HepG2 (cell line): ENCODE data around the gene VAMP5. TPM values are rescaled to one million over a fixed set of nuclear protein-coding genes. Genes with fewer than 3 reads are reported as not detected.

ENCODE experiments used
- ARNTL ChIP-seq: sonication (generic); formaldehyde crosslinking; IDR thresholded peaks from 2 replicates; pipeline ENCODE4 v1.4.0; 2020; ENCODE audit warnings: mild to moderate bottlenecking, missing genetic modification reagents
- HNF4G ChIP-seq, 2 experiments: sonication (generic) in 1 of 2; formaldehyde crosslinking in 1 of 2; IDR thresholded peaks; 2 replicates each; pipeline versions ENCODE4 v1.4.0 to v1.6.1; 2011 to 2020; ENCODE audit warnings: borderline replicate concordance in 2 of 2, low read depth in 2 of 2, mild to moderate bottlenecking in 2 of 2, low read length in 1 of 2, missing genetic modification reagents in 1 of 2, moderate library complexity in 1 of 2
- HNRNPUL1 ChIP-seq: fragments of 200-400 bp; formaldehyde crosslinking; IDR thresholded peaks from 2 replicates; pipeline ENCODE4 v1.6.1; 2017; ENCODE audit warnings: low read depth, mild to moderate bottlenecking, low read length, moderate library complexity
- IRX3 ChIP-seq: sonication (generic); formaldehyde crosslinking; IDR thresholded peaks from 2 replicates; pipeline ENCODE4 v1.8.1; 2023; ENCODE audit warnings: mild to moderate bottlenecking, low read depth, missing genetic modification reagents, borderline replicate concordance
- KDM2A ChIP-seq: sonication (generic); formaldehyde crosslinking; IDR thresholded peaks from 2 replicates; pipeline ENCODE4 v1.4.0; 2020; ENCODE audit warnings: low read depth, missing genetic modification reagents, borderline replicate concordance
- KMT2A ChIP-seq: sonication (generic); formaldehyde crosslinking; IDR thresholded peaks from 2 replicates; pipeline ENCODE4 v1.4.0; 2020; ENCODE audit warnings: missing genetic modification reagents
- NCOA5 ChIP-seq: sonication (generic); formaldehyde crosslinking; IDR thresholded peaks from 2 replicates; pipeline ENCODE4 v1.4.0; 2020; ENCODE audit warnings: missing genetic modification reagents
- NFIC ChIP-seq: IDR thresholded peaks from 2 replicates; pipeline ENCODE4 v1.6.1; 2012; ENCODE audit warnings: mild to moderate bottlenecking, low read length, inconsistent platforms
- PPARG ChIP-seq: conservative IDR thresholded peaks from 2 replicates; pipeline ENCODE4 v1.6.1; 2016; ENCODE audit warnings: missing biosample characterization, missing genetic modification reagents
- SIX1 ChIP-seq: sonication (generic); formaldehyde crosslinking; IDR thresholded peaks from 2 replicates; pipeline ENCODE4 v1.4.0; 2020; ENCODE audit warnings: missing genetic modification reagents, borderline replicate concordance
- SMC3 ChIP-seq: IDR thresholded peaks from 2 replicates; pipeline ENCODE4 v1.6.1; 2011; ENCODE audit warnings: low read length, improper control_type of control experiment
- YEATS4 ChIP-seq: sonication (generic); formaldehyde crosslinking; IDR thresholded peaks from 2 replicates; pipeline ENCODE4 v1.4.0; 2020; ENCODE audit warnings: missing genetic modification reagents, borderline replicate concordance
- ZBTB38 ChIP-seq: sonication (generic); formaldehyde crosslinking; IDR thresholded peaks from 2 replicates; pipeline ENCODE4 v1.5.1; 2020; ENCODE audit warnings: mild to moderate bottlenecking, missing genetic modification reagents
- ZNF124 ChIP-seq: sonication (generic); formaldehyde crosslinking; IDR thresholded peaks from 2 replicates; pipeline ENCODE4 v1.4.0; 2020; ENCODE audit warnings: missing genetic modification reagents
- ZNF570 ChIP-seq: sonication (generic); formaldehyde crosslinking; IDR thresholded peaks from 2 replicates; pipeline ENCODE4 v1.4.0; 2020; ENCODE audit warnings: mild to moderate bottlenecking, missing genetic modification reagents, borderline replicate concordance
- ZNF724P ChIP-seq: sonication (generic); formaldehyde crosslinking; IDR thresholded peaks from 2 replicates; pipeline ENCODE4 v1.8.0; 2022; ENCODE audit warnings: missing genetic modification reagents, borderline replicate concordance
- ZNF790 ChIP-seq: sonication (generic); formaldehyde crosslinking; IDR thresholded peaks from 2 replicates; pipeline ENCODE4 v1.8.0; 2022; ENCODE audit warnings: missing genetic modification reagents, mild to moderate bottlenecking, borderline replicate concordance
- polyA plus RNA-seq, 8 experiments: library from polyadenylated mRNA; depleted of rRNA in 3 of 8; stranded (reverse) in 7 of 8; unstranded in 1 of 8; fragments of >200 nt; fragmentation: Illumina TruSeq in 4 of 8; extraction: Trizol in 4 of 8; gene quantifications; 2 replicates each; pipeline versions ENCODE4 v1.2.1 to v1.2.3, GENCODE V29; 2011 to 2016; ENCODE audit warnings: low read depth in 4 of 8, missing spikeins in 1 of 8, mixed read lengths in 1 of 8; ENCODE audit not compliant: insufficient read depth in 1 of 8
- total RNA-seq, 5 experiments: library from RNA; depleted of rRNA; stranded (reverse); fragments of >200 nt; fragmentation: Illumina TruSeq; extraction: Trizol; gene quantifications; 2 replicates each; pipeline ENCODE4 v1.2.3, GENCODE V29; 2016; ENCODE audit warnings: low read depth in 1 of 5
- TF ChIP-seq, protein P1 (sequence below): sonication (generic); formaldehyde crosslinking; IDR thresholded peaks from 2 replicates; pipeline ENCODE4 v1.4.0; 2020; ENCODE audit warnings: missing genetic modification reagents, low read depth, mild to moderate bottlenecking, borderline replicate concordance
- TF ChIP-seq, protein P2 (sequence below): sonication (generic); formaldehyde crosslinking; IDR thresholded peaks from 2 replicates; pipeline ENCODE4 v1.5.1; 2020; ENCODE audit warnings: missing genetic modification reagents, mild to moderate bottlenecking, borderline replicate concordance
- TF ChIP-seq, protein P3 (sequence below): sonication (generic); formaldehyde crosslinking; IDR thresholded peaks from 2 replicates; pipeline ENCODE4 v1.9.0; 2022; ENCODE audit warnings: missing genetic modification reagents, mild to moderate bottlenecking, borderline replicate concordance
- TF ChIP-seq, protein P4 (sequence below): sonication (generic); formaldehyde crosslinking; IDR thresholded peaks from 2 replicates; pipeline ENCODE4 v1.5.1; 2020; ENCODE audit warnings: mild to moderate bottlenecking, missing genetic modification reagents

The VAMP5 gene
- total and polyA plus RNA-seq, 2 of the 13 experiments (the other 11 are each of a cell fraction or from before 2014, with no cell fraction given): 7.2 to 56.7 TPM

DNA sequence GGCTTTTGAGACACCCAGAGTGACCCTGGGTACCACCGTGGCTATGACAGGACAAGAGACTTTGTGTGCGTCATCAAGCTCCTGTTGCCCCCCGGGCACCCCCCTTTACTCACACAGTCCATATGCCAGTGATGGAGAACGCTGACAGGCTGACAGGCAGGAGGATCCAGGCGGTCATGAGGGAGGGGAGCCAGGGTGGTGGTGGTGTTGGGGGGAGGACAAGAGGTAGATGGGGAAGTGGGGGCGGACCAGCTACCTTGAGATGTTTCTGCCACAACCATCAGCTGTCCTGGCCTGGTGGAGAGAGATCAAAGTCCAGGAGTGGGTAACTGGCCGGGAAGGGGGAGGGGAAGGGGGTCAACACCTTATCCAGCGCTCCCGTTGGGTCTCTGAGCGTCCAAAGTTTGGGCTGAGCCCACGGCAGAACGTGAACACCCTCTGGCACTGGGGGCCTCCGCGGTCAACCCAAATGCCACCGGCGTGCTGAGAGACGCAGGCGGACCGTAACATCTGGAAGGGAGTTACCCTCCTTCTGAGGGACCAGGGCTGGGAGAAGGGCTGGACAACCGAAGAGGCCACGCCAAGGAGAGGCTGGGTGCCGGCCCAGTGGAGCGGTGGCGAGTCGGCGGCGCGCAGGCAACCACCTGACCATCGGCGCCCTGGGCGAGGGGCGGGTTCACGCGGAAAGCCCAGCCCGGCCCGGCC is 17.7 kb downstream of the VAMP5 start (continued):
- no peak for TF ChIP-seq NCOA5 (CRISPR knock-in tag)
- TF ChIP-seq KMT2A (CRISPR knock-in tag): no peak; the same call in 1 of the 2 replicates
- no peak for TF ChIP-seq HNRNPUL1
- no peak for TF ChIP-seq ZNF790
- no peak for TF ChIP-seq SMC3
- no peak; the same call in 1 of the 2 replicates for TF ChIP-seq IRX3 (CRISPR knock-in tag)
- TF ChIP-seq SIX1 (CRISPR knock-in tag): no peak
- TF ChIP-seq, protein P1, sequence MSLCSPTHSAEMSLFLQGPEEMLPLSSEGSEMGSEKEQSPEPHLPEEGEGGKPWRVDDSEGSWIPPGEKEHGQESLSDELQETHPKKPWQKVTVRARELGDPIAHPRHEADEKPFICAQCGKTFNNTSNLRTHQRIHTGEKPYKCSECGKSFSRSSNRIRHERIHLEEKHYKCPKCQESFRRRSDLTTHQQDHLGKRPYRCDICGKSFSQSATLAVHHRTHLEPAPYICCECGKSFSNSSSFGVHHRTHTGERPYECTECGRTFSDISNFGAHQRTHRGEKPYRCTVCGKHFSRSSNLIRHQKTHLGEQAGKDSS (CRISPR knock-in tag): no peak; the same call in 1 of the 2 replicates
- TF ChIP-seq, protein P2, sequence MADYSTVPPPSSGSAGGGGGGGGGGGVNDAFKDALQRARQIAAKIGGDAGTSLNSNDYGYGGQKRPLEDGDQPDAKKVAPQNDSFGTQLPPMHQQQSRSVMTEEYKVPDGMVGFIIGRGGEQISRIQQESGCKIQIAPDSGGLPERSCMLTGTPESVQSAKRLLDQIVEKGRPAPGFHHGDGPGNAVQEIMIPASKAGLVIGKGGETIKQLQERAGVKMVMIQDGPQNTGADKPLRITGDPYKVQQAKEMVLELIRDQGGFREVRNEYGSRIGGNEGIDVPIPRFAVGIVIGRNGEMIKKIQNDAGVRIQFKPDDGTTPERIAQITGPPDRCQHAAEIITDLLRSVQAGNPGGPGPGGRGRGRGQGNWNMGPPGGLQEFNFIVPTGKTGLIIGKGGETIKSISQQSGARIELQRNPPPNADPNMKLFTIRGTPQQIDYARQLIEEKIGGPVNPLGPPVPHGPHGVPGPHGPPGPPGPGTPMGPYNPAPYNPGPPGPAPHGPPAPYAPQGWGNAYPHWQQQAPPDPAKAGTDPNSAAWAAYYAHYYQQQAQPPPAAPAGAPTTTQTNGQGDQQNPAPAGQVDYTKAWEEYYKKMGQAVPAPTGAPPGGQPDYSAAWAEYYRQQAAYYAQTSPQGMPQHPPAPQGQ (CRISPR knock-in tag): no peak
- TF ChIP-seq ZBTB38: no peak
- no peak for TF ChIP-seq PPARG (CRISPR knock-in tag)
- TF ChIP-seq, protein P3, sequence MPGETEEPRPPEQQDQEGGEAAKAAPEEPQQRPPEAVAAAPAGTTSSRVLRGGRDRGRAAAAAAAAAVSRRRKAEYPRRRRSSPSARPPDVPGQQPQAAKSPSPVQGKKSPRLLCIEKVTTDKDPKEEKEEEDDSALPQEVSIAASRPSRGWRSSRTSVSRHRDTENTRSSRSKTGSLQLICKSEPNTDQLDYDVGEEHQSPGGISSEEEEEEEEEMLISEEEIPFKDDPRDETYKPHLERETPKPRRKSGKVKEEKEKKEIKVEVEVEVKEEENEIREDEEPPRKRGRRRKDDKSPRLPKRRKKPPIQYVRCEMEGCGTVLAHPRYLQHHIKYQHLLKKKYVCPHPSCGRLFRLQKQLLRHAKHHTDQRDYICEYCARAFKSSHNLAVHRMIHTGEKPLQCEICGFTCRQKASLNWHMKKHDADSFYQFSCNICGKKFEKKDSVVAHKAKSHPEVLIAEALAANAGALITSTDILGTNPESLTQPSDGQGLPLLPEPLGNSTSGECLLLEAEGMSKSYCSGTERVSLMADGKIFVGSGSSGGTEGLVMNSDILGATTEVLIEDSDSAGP: peak; percentile 67
- no peak for TF ChIP-seq ZNF570
- 0 out of 2 replicates have a peak, but pooled peaks have one; percentile 48 for TF ChIP-seq ZNF724P (CRISPR knock-in tag)
- TF ChIP-seq, protein P4, sequence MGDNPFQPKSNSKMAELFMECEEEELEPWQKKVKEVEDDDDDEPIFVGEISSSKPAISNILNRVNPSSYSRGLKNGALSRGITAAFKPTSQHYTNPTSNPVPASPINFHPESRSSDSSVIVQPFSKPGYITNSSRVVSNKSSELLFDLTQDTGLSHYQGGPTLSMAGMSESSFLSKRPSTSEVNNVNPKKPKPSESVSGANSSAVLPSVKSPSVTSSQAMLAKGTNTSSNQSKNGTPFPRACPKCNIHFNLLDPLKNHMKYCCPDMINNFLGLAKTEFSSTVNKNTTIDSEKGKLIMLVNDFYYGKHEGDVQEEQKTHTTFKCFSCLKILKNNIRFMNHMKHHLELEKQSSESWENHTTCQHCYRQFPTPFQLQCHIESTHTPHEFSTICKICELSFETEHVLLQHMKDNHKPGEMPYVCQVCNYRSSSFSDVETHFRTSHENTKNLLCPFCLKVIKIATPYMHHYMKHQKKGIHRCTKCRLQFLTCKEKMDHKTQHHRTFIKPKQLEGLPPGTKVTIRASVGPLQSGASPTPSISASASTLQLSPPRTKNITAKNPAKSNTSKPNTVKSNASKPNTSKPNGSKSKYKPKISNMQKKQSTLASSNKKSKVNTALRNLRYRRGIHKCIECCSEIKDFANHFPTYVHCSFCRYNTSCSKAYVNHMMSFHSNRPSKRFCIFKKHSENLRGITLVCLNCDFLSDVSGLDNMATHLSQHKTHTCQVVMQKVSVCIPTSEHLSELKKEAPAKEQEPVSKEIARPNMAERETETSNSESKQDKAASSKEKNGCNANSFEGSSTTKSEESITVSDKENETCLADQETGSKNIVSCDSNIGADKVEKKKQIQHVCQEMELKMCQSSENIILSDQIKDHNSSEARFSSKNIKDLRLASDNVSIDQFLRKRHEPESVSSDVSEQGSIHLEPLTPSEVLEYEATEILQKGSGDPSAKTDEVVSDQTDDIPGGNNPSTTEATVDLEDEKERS: no peak
- TF ChIP-seq YEATS4: 0 out of 2 replicates have a peak, but pooled peaks have one; percentile 6
- peak; percentile 64; the same call in 1 of the 2 replicates for TF ChIP-seq KDM2A
- no peak for TF ChIP-seq ARNTL (CRISPR knock-in tag)
- 0 out of 2 replicates have a peak, but pooled peaks have one; percentile 7 for TF ChIP-seq ZNF124 (CRISPR knock-in tag)
- TF ChIP-seq NFIC: no peak
- peak; percentile 90 for TF ChIP-seq HNF4G (IDR thresholded peaks at IDR 0.05; ENCODE audit: borderline replicate concordance, low read depth, low read length)
- TF ChIP-seq HNF4G (CRISPR knock-in tag; IDR thresholded peaks at IDR 0.05; ENCODE audit: borderline replicate concordance, low read depth): no peak; the same call in 1 of the 2 replicates
